Measurements from ENCODE around the gene ULK3. TPM values are rescaled to one million over a fixed set of nuclear protein-coding genes. Genes with fewer than 3 reads are reported as not detected.

Gene ULK3
- total and polyA plus RNA-seq, 10 of the 15 experiments (the other 5 are each of a cell fraction or from before 2014, with no cell fraction given), result 0.64 to 38.8 (median 27.1) TPM

DNA sequence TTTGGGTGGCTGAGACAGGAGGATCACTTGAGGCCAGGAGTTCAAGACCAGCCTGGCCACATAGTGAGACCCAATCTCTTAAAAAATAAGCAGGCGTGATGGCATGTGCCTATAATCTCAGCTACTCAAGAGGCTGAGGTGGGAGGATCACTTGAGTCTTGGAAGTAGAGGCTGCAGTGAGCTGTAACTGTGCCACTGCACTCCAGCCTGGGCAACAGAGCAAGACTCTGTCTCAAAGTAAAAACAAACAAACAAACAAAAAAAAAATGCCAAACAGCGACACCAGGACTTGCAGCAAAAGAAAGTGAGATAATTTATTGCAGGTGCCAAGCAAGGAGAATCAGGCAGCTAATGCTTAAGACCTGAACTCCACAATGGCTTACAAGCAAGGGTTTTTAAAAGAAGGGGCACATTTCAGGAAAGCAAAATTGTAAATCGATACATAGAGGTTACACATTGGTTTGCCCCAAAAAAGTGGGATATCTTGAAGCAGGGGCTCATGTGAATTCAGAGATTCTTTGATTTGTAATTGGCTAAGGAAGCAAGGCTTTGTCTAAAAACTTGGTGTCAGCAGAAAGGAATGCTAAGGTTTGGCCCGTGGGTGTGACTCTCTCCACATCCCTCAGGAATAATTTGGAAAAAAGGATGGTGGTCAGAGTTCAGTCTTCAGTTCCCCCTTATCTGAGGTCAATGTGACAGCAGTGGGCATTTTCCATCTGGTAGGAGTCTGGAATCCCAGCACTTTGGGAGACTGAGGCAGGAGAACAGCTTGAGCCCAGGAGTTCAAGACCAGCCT lies 41.7 kb upstream of the ULK3 start:
- Histone ChIP-seq H2AFZ (ENCODE audit: control insufficient read depth, low read depth, low read length) (peak overlapping the region; percentile 51; the same call in 1 of the 2 replicates), H3K9me3 (replicated peaks; ENCODE audit: control insufficient read depth, insufficient read depth, low read length) (peaks cover 2% of the 10 kb centered on the region; the same call in 1 of the 3 replicates), H4K20me1 (ENCODE audit: control insufficient read depth, insufficient read depth) (no peaks in the 10 kb centered on the region), H3K36me3 (ENCODE audit: control insufficient read depth in 2 of 2, insufficient read depth in 2 of 2, low read length in 1 of 2) (no peaks in the 10 kb centered on the region), H3K79me2 (ENCODE audit: control insufficient read depth, insufficient read depth, low read length) (no peaks in the 10 kb centered on the region), H3K4me1 (ENCODE audit: control insufficient read depth, insufficient read depth, low read length) (peaks cover 17% of the 10 kb centered on the region), H3K27me3 (replicated peaks in 1 of 2; ENCODE audit: control insufficient read depth in 2 of 2, insufficient read depth in 2 of 2, low read length in 1 of 2) (no peaks in the 10 kb centered on the region), H3K9ac (ENCODE audit: control insufficient read depth, insufficient read depth, low read length) (no peak overlapping the region), H3K27ac (ENCODE audit: control insufficient read depth, insufficient read depth) (no peak overlapping the region), H3K4me3 (no peak overlapping the region), H3K4me2 (ENCODE audit: control insufficient read depth, insufficient read depth) (peak overlapping the region; percentile 81)
- intact Hi-C loops (cut with micrococcal nuclease; ENCODE audit: unreplicated experiment) (no loop called here), in situ Hi-C loops (cut with MboI) (no loop called here)
- no TSS peak for BruUV-seq (replicated peaks)
- no peak for DNase-seq (ENCODE audit: low read depth, low spot score)
- ChIA-PET CTCF (interaction anchor here (0.8 to 7.5 kb wide), 11 partner anchors 9 to 116 kb away, joined by 3 to 75 read pairs (median 8); partner anchors contain the start of genes FAM219B and SCAMP2), RAD21 (ENCODE audit: unreplicated experiment) (interaction anchor here (0.9 to 3.4 kb wide), 5 partner anchors 11 to 123 kb away, joined by 3 to 29 read pairs (median 11); partner anchors contain the start of gene SCAMP2), POLR2A (interaction anchor here (0.6 to 4.0 kb wide), 12 partner anchors 9 to 72 kb away, joined by 3 to 32 read pairs (median 4); partner anchors contain the start of genes RPP25 and SCAMP2), SMC1A (ENCODE audit: uncharacterized antibody, unreplicated experiment) (interaction anchor here (0.9 to 5.0 kb wide), 10 partner anchors 9 to 115 kb away, joined by 3 to 65 read pairs (median 6); no protein-coding TSS in a partner anchor)
- no peak for ATAC-seq
- no peak for FAIRE-seq
- TF ChIP-seq RCOR1 (conservative IDR thresholded peaks at IDR 0.05; ENCODE audit: low read depth, low read length), result no peak
- TF ChIP-seq, protein P1, sequence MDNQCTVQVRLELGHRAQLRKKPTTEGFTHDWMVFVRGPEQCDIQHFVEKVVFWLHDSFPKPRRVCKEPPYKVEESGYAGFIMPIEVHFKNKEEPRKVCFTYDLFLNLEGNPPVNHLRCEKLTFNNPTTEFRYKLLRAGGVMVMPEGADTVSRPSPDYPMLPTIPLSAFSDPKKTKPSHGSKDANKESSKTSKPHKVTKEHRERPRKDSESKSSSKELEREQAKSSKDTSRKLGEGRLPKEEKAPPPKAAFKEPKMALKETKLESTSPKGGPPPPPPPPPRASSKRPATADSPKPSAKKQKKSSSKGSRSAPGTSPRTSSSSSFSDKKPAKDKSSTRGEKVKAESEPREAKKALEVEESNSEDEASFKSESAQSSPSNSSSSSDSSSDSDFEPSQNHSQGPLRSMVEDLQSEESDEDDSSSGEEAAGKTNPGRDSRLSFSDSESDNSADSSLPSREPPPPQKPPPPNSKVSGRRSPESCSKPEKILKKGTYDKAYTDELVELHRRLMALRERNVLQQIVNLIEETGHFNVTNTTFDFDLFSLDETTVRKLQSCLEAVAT (IDR thresholded peaks at IDR 0.05), result 0 out of 2 replicates have a peak, but pooled peaks have one; percentile 57
- 84% methylated on average over 4 of the region's 4 CpGs for WGBS (ENCODE audit: insufficient coverage, insufficient replicate concordance, low lambda C conversion rate, missing lambda C conversion rate)

All from GM12878 (cell line).